K562 (cell line): ENCODE results near the gene ZBTB32. TPM values are rescaled to one million over a fixed set of nuclear protein-coding genes. Genes with fewer than 3 reads are reported as not detected.

Experiments
- BRF1 ChIP-seq: IDR thresholded peaks from 3 replicates; pipeline ENCODE4 v1.6.1; 2011; ENCODE audit warnings: borderline replicate concordance, mild to moderate bottlenecking; ENCODE audit not compliant: insufficient read length; ENCODE audit errors: extremely low read depth
- DLX4 ChIP-seq: fragments of 250-450 bp; sonication (Bioruptor Pico); IDR thresholded peaks from 2 replicates; pipeline ENCODE4 v1.6.1; 2021; ENCODE audit warnings: mild to moderate bottlenecking
- E2F4 ChIP-seq: sonication (generic); formaldehyde crosslinking; IDR thresholded peaks from 2 replicates; pipeline ENCODE4 v1.8.0; 2022; ENCODE audit warnings: mild to moderate bottlenecking, low read depth, missing genetic modification reagents
- E2F8 ChIP-seq: fragments of 450-650 bp; IDR thresholded peaks from 2 replicates; pipeline ENCODE4 v1.7.1; 2018; ENCODE audit warnings: mild to moderate bottlenecking, low read depth; ENCODE audit not compliant: partially characterized antibody
- FIP1L1 ChIP-seq: fragments of 200-400 bp; formaldehyde crosslinking; IDR thresholded peaks from 2 replicates; pipeline ENCODE4 v1.6.1; 2018; ENCODE audit warnings: mild to moderate bottlenecking, low read depth, low read length; ENCODE audit not compliant: poor library complexity, severe bottlenecking
- HMBOX1 ChIP-seq: sonication (generic); IDR thresholded peaks from 2 replicates; pipeline ENCODE4 v1.6.1; 2016
- IRF9 ChIP-seq: fragments of 450-650 bp; IDR thresholded peaks from 2 replicates; pipeline ENCODE4 v1.6.1; 2016; ENCODE audit warnings: missing biosample characterization, missing genetic modification characterization
- KAT8 ChIP-seq: fragments of 450-650 bp; IDR thresholded peaks from 2 replicates; pipeline ENCODE4 v1.6.1; 2016; ENCODE audit warnings: low read depth, mild to moderate bottlenecking
- LCOR ChIP-seq: sonication (generic); formaldehyde crosslinking; IDR thresholded peaks from 2 replicates; pipeline ENCODE4 v1.8.0; 2022; ENCODE audit warnings: mild to moderate bottlenecking, missing genetic modification reagents
- MAFG ChIP-seq: fragments of 450-650 bp; conservative IDR thresholded peaks from 2 replicates; pipeline ENCODE4 v1.6.1; 2016; ENCODE audit warnings: missing genetic modification characterization, missing compliant biosample characterization
- MAFK ChIP-seq: IDR thresholded peaks from 2 replicates; pipeline ENCODE4 v1.6.1; 2011; ENCODE audit warnings: low read length, improper control_type of control experiment
- MEF2D ChIP-seq: conservative IDR thresholded peaks from 2 replicates; pipeline ENCODE4 v1.6.1; 2016; ENCODE audit warnings: low read depth, missing genetic modification characterization, missing compliant biosample characterization
- NRF1 ChIP-seq, 2 experiments: fragments of 450-650 bp; IDR thresholded peaks in 1 of 2; conservative IDR thresholded peaks in 1 of 2; 2 replicates each; pipeline ENCODE4 v1.6.1; 2014; ENCODE audit warnings: mild to moderate bottlenecking in 2 of 2
- PML ChIP-seq: IDR thresholded peaks from 2 replicates; pipeline ENCODE4 v1.6.1; 2012; ENCODE audit warnings: low read length, inconsistent platforms
- RBFOX2 ChIP-seq: fragments of 200-400 bp; formaldehyde crosslinking; IDR thresholded peaks from 2 replicates; pipeline ENCODE4 v1.6.1; 2017; ENCODE audit warnings: low read depth, mild to moderate bottlenecking, low read length, moderate library complexity
- STAT5A ChIP-seq: IDR thresholded peaks from 2 replicates; pipeline ENCODE4 v1.6.1; 2012; ENCODE audit warnings: low read length, inconsistent platforms, borderline replicate concordance
- TAF9B ChIP-seq: fragments of 450-650 bp; IDR thresholded peaks from 2 replicates; pipeline ENCODE4 v1.6.1; 2018; ENCODE audit warnings: mild to moderate bottlenecking; ENCODE audit not compliant: partially characterized antibody
- THAP12 ChIP-seq: fragments of 250-450 bp; sonication (Bioruptor Pico); IDR thresholded peaks from 2 replicates; pipeline ENCODE4 v1.9.0; 2021; ENCODE audit warnings: mild to moderate bottlenecking, inconsistent platforms
- ZKSCAN1 ChIP-seq: fragments of 150-350 bp; IDR thresholded peaks from 2 replicates; pipeline ENCODE4 v1.6.1; 2016; ENCODE audit warnings: low read depth, low read length
- ZKSCAN8 ChIP-seq: fragments of 200-800 bp; sonication (Bioruptor generic); IDR thresholded peaks from 2 replicates; pipeline ENCODE4 v1.6.1; 2016; ENCODE audit warnings: missing genetic modification characterization, missing compliant biosample characterization
- ZNF696 ChIP-seq: fragments of 250-450 bp; sonication (Bioruptor Pico); conservative IDR thresholded peaks from 2 replicates; pipeline ENCODE4 v1.4.0; 2020; ENCODE audit warnings: mild to moderate bottlenecking, moderate library complexity
- polyA plus RNA-seq, 8 experiments: library from polyadenylated mRNA; depleted of rRNA in 4 of 8; stranded (reverse) in 5 of 8; unstranded in 3 of 8; fragments of >200 nt; fragmentation: Nextera tagmentation in 2 of 8; fragmentation: Illumina TruSeq in 1 of 8; extraction: Ambion mirVana in 2 of 8; extraction: Trizol in 1 of 8; gene quantifications; 2 replicates each; pipeline versions ENCODE4 v1.2.1 to v1.2.3, GENCODE V29; 2011 to 2014; ENCODE audit warnings: inconsistent platforms in 1 of 8, missing spikeins in 1 of 8
- total RNA-seq, 7 experiments: library from RNA; depleted of rRNA in 6 of 7; stranded (reverse); fragments of >200 nt in 6 of 7; fragmentation: Illumina TruSeq in 2 of 7; extraction: Trizol in 2 of 7; gene quantifications; 2 replicates each; pipeline versions ENCODE4 v1.2.1 to v1.2.3, GENCODE V29; 2011 to 2021; ENCODE audit warnings: low replicate concordance in 1 of 7

ZBTB32 gene
- total and polyA plus RNA-seq, 9 of the 15 experiments (the other 6 are each of a cell fraction or from before 2014, with no cell fraction given): 0.20 TPM; not detected in 8

GRCh38 chr19:35704218-35704617 lies at the start of gene ZBTB32 (continued):
- TF ChIP-seq FIP1L1 (no peak), LCOR (peak; percentile 90), MAFG (no peak), RBFOX2 (no peak), ZKSCAN1 (no peak), DLX4 (no peak), NRF1 (conservative IDR thresholded peaks at IDR 0.05 in 1 of 2, IDR thresholded peaks at IDR 0.05 in 1 of 2) (peak; percentile 50 to 58; a peak in 2 of 4 replicates), E2F8 (no peak), KAT8 (no peak), BRF1 (no peak), PML (no peak), MEF2D (tag) (no peak), TAF9B (no peak), STAT5A (no peak), ZNF696 (no peak), E2F4 (CRISPR knock-in tag) (0 out of 2 replicates have a peak, but pooled peaks have one; percentile 61), ZKSCAN8 (CRISPR knock-in tag) (no peak), THAP12 (CRISPR knock-in tag) (no peak), MAFK (no peak), IRF9 (tag) (no peak), HMBOX1 (no peak)
